Nephron (organoid): Measurements from ENCODE around the gene TGFB2.
A peak's percentile ranks its signal among the peaks of the same experiment; 100 is the strongest.

Experiments
- H3K27ac Mint-ChIP-seq, 3 experiments: 2 replicates each; pipeline ENCODE4 v1.8.0; 2020; ENCODE audit warnings: mixed read lengths in 3 of 3, mild to moderate bottlenecking in 2 of 3, moderate library complexity in 1 of 3
- H3K27me3 Mint-ChIP-seq: 2 replicates; pipeline ENCODE4 v1.8.0; 2021; ENCODE audit warnings: low read depth, mild to moderate bottlenecking, moderate library complexity, mixed read lengths
- H3K36me3 Mint-ChIP-seq: 2 replicates; pipeline ENCODE4 v1.8.0; 2020; ENCODE audit warnings: low read depth, mixed read lengths
- H3K4me1 Mint-ChIP-seq: 2 replicates; pipeline ENCODE4 v1.8.0; 2020; ENCODE audit warnings: mixed read lengths
- H3K4me3 Mint-ChIP-seq, 3 experiments: 2 replicates each; pipeline ENCODE4 v1.8.0; 2020; ENCODE audit warnings: mild to moderate bottlenecking in 3 of 3, mixed read lengths in 3 of 3, moderate library complexity in 2 of 3
- H3K9me3 Mint-ChIP-seq: 2 replicates; pipeline ENCODE4 v1.8.0; 2020; ENCODE audit warnings: mixed read lengths
- TF ChIP-seq, protein P1 (sequence below), 3 experiments: fragments of 200-600 bp; sonication (generic); IDR thresholded peaks; one replicate each; pipeline ENCODE4 v1.5.0; 2021; ENCODE audit warnings: antibody characterized with exemption in 3 of 3; ENCODE audit not compliant: unreplicated experiment in 3 of 3

The TGFB2 gene

DNA sequence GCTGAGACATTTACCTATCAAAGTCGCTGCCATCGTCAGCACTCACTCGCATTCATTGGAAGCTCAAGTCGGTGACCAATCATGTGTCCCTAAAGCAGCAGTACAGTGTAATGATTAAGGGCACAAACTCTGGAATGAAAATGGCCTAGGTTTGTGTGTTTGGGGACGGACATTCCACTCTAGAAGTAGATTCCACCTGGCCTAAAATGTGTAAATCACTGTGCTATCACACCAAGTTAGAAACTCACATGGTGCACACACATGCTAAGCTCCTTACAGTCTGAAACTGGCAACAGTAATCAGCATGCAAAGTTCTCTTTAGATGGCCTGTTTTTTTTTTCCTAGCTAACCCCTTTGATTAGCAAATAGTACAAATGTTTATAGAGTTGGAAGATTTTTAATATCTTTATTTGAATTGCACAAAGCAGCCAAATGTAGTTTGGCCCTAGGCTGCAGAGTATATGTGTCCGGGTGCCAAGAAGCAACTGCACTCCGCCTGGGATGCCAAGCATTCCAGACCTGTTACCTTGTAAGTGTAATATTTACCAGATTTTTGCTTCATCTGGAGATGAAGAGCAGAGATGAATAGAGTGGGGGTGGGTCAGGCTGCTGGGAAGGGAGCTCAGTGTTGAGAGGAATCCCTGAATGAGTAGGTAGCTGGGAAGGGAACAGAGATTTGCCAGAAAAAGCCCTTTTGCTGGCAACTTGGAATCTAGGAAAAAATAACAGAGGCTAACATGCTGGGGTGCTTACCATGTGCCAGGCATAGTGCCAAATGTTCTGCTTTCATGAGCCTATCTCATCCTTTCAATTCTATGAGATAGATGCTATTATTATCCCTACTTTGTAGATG lies 35.2 kb downstream of the TGFB2 start:
- TF ChIP-seq, protein P1, sequence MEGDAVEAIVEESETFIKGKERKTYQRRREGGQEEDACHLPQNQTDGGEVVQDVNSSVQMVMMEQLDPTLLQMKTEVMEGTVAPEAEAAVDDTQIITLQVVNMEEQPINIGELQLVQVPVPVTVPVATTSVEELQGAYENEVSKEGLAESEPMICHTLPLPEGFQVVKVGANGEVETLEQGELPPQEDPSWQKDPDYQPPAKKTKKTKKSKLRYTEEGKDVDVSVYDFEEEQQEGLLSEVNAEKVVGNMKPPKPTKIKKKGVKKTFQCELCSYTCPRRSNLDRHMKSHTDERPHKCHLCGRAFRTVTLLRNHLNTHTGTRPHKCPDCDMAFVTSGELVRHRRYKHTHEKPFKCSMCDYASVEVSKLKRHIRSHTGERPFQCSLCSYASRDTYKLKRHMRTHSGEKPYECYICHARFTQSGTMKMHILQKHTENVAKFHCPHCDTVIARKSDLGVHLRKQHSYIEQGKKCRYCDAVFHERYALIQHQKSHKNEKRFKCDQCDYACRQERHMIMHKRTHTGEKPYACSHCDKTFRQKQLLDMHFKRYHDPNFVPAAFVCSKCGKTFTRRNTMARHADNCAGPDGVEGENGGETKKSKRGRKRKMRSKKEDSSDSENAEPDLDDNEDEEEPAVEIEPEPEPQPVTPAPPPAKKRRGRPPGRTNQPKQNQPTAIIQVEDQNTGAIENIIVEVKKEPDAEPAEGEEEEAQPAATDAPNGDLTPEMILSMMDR (IDR thresholded peaks at IDR 0.05; ENCODE audit: unreplicated experiment in 3 of 3): no peak
- H3K27me3 Mint-ChIP-seq: no peaks in the 10 kb centered on the region
- peak overlapping the region; percentile 5 to 82 (median 78) for H3K27ac Mint-ChIP-seq
- H3K36me3 Mint-ChIP-seq: peaks cover 7% of the 10 kb centered on the region
- H3K9me3 Mint-ChIP-seq: no peaks in the 10 kb centered on the region
- peaks cover 82% of the 10 kb centered on the region for H3K4me1 Mint-ChIP-seq
- H3K4me3 Mint-ChIP-seq: no peak overlapping the region

DNA sequence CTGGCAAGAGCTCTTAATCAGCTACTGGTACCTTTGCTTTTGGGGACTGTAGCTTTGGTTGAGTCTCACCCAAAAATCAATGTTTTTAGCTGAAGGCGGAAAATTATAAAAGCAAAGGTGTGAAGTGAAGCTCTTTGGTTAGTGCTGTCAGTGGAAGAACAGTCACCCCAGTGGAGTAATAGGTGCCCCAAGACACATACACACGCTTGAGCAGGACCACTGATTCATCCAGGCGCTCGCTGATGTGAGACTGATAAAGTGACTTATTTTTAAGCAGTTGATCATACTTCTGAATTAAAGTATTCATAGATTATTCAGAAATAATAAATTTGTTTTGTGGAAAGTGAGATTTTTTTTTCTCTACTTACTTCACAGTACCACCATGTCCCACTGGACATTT lies 37.1 kb downstream of the TGFB2 start:
- peaks cover 78% of the 10 kb centered on the region for H3K4me1 Mint-ChIP-seq
- no peak overlapping the region for H3K27ac Mint-ChIP-seq
- TF ChIP-seq, protein P1 (IDR thresholded peaks at IDR 0.05; ENCODE audit: unreplicated experiment in 3 of 3): no peak
- H3K27me3 Mint-ChIP-seq: no peaks in the 10 kb centered on the region
- H3K36me3 Mint-ChIP-seq: peaks cover 3% of the 10 kb centered on the region
- H3K4me3 Mint-ChIP-seq: no peak overlapping the region
- H3K9me3 Mint-ChIP-seq: no peaks in the 10 kb centered on the region

DNA sequence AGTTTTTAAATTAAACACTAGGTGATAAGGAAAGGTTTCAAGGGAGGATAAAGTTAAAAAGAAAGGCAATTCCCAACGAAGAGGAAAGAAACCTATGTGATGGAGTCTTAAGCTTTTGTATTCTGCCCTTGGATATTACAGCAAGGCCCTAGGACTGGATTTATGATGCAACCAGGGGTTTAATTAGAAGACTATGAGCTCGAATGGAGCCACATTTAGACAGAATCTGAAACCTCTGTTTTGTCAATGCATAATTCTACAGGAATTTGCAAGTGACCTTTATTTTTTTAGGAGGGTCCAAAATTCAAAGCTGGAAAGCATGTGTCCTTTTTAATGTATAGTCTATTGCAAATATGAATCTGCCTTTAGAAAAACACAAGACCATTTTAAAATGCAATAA lies 37.9 kb downstream of the TGFB2 start:
- Mint-ChIP-seq H3K4me3 (no peak overlapping the region), H3K36me3 (peaks cover 3% of the 10 kb centered on the region), H3K27me3 (no peaks in the 10 kb centered on the region), H3K9me3 (no peaks in the 10 kb centered on the region), H3K27ac (peak overlapping the region in 2 of 3 experiments; percentile 18 to 50), H3K4me1 (peaks cover 78% of the 10 kb centered on the region)
- TF ChIP-seq, protein P1 (IDR thresholded peaks at IDR 0.05; ENCODE audit: unreplicated experiment in 3 of 3): no peak

DNA sequence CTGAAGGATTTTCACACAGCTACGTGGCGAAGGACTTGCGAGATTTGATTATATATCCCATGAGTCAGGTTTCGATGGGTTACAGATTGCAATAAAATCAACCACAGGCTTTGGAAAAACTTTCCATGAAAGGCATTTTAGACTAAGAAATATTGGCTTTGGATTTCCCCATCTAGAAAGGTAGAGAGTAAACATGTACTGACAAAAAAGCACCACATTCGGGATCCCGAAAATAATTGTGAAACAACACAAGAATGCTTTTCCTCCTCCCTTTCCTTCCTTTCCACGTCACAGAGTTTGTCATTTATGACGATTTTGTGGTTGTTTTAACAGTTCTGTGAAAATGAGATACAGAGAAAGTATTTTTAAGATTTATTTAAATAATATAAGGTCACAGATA lies 38.5 kb downstream of the TGFB2 start:
- Mint-ChIP-seq H3K9me3 (no peaks in the 10 kb centered on the region), H3K36me3 (peaks cover 3% of the 10 kb centered on the region), H3K4me3 (no peak overlapping the region), H3K27me3 (no peaks in the 10 kb centered on the region), H3K27ac (peak overlapping the region in 1 of 3 experiments; percentile 50), H3K4me1 (peaks cover 78% of the 10 kb centered on the region)
- TF ChIP-seq, protein P1 (IDR thresholded peaks at IDR 0.05; ENCODE audit: unreplicated experiment in 3 of 3): no peak

DNA sequence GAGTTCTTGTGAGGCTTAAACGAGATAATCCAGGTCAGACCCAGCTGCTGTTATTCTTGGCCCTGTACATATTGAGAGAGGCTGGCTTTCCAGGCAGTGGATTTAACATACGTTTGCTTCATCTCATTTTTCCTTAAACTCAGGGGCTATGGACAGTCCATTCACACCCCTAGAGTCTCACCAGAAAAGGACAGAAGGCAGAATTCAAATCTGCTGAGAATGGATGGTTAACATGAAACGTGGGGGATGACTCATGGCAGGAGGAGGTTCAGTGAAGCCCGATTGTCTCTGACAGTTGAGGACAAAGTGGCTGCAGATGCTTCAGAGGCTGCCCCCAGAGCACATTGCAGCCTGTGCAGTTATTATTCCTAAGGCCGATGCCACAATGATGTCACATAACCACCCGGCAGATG lies 39.5 kb downstream of the TGFB2 start:
- TF ChIP-seq, protein P1 (IDR thresholded peaks at IDR 0.05; ENCODE audit: unreplicated experiment in 3 of 3): no peak
- H3K4me3 Mint-ChIP-seq: peak overlapping the region in 1 of 3 experiments; percentile 7
- H3K27ac Mint-ChIP-seq: peak overlapping the region in 2 of 3 experiments; percentile 32 to 50
- H3K36me3 Mint-ChIP-seq: no peaks in the 10 kb centered on the region
- peaks cover 80% of the 10 kb centered on the region for H3K4me1 Mint-ChIP-seq
- no peaks in the 10 kb centered on the region for H3K27me3 Mint-ChIP-seq
- no peaks in the 10 kb centered on the region for H3K9me3 Mint-ChIP-seq

DNA sequence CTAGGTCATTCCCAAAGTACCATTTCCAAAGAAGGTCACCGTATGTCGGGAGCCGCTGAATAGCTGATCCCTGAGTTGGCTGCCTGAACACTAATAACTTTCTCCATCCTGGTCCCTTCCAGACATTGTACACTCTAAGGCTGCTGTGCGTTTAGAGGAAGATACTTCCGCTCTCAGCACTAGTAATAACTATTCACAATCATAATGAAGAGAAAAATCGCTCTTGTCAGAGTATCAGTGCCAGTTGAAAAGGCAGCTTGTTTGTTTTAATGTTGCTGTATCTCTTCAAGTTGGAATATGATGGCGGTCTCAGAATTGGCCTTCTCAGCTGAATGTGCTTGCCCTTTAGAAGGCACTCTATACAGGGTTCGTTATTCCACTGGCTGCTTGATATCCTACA lies 43.5 kb downstream of the TGFB2 start:
- Mint-ChIP-seq H3K4me1 (peaks cover 79% of the 10 kb centered on the region), H3K9me3 (no peaks in the 10 kb centered on the region), H3K36me3 (peaks cover 4% of the 10 kb centered on the region), H3K27ac (peak overlapping the region in 2 of 3 experiments; percentile 18 to 84), H3K4me3 (no peak overlapping the region), H3K27me3 (no peaks in the 10 kb centered on the region)
- TF ChIP-seq, protein P1 (IDR thresholded peaks at IDR 0.05; ENCODE audit: unreplicated experiment in 3 of 3): no peak
